AG04450 (cell line): ENCODE data around the gene FYCO1. TPM values are rescaled to one million over a fixed set of nuclear protein-coding genes. Genes with fewer than 3 reads are reported as not detected.

Experiments used
- CTCF ChIA-PET: fragments of 300-600, 350-600 bp; formaldehyde crosslinking; extraction: SDS; loops from one replicate; lab custom pipeline; 2022; ENCODE audit warnings: antibody characterized with exemption, inconsistent platforms; lab: Charles Lee
- POLR2A ChIA-PET: fragments of 350-600 bp; formaldehyde crosslinking; extraction: SDS; loops from one replicate; lab custom pipeline; 2021; ENCODE audit warnings: antibody characterized with exemption, inconsistent platforms; lab: Yijun Ruan, JAX
- DNase-seq: peaks from one replicate; pipeline ENCODE4 v3.0.0-alpha.2; 2011; ENCODE audit warnings: low read depth, low spot score
- H3K27ac ChIP-seq: one replicate; pipeline ENCODE4 v1.5.1; 2012; ENCODE audit warnings: low read depth, low read length, control low read depth
- H3K27me3 ChIP-seq: one replicate; pipeline ENCODE4 v1.6.0; 2012; ENCODE audit warnings: low read length; ENCODE audit not compliant: control insufficient read depth, insufficient read depth
- H3K4me3 ChIP-seq: 2 replicates; pipeline ENCODE4 v1.5.1; 2011; ENCODE audit warnings: mild to moderate bottlenecking, low read depth, low read length, control low read depth
- H3K9me3 ChIP-seq: 2 replicates; pipeline ENCODE4 v1.5.1; 2012; ENCODE audit warnings: low read length; ENCODE audit not compliant: control insufficient read depth, insufficient read depth
- polyA plus RNA-seq: library from polyadenylated mRNA; depleted of rRNA; stranded (reverse); fragments of >200 nt; gene quantifications from 2 replicates; pipeline ENCODE4 v1.2.3, GENCODE V29; 2011
- TF ChIP-seq, protein P1 (sequence below): IDR thresholded peaks from 2 replicates; pipeline ENCODE4 v1.5.1; 2011; ENCODE audit warnings: low read depth, low read length, control low read depth, inconsistent platforms

FYCO1 gene
- polyA plus RNA-seq, 1 experiment: 14.3 TPM

DNA sequence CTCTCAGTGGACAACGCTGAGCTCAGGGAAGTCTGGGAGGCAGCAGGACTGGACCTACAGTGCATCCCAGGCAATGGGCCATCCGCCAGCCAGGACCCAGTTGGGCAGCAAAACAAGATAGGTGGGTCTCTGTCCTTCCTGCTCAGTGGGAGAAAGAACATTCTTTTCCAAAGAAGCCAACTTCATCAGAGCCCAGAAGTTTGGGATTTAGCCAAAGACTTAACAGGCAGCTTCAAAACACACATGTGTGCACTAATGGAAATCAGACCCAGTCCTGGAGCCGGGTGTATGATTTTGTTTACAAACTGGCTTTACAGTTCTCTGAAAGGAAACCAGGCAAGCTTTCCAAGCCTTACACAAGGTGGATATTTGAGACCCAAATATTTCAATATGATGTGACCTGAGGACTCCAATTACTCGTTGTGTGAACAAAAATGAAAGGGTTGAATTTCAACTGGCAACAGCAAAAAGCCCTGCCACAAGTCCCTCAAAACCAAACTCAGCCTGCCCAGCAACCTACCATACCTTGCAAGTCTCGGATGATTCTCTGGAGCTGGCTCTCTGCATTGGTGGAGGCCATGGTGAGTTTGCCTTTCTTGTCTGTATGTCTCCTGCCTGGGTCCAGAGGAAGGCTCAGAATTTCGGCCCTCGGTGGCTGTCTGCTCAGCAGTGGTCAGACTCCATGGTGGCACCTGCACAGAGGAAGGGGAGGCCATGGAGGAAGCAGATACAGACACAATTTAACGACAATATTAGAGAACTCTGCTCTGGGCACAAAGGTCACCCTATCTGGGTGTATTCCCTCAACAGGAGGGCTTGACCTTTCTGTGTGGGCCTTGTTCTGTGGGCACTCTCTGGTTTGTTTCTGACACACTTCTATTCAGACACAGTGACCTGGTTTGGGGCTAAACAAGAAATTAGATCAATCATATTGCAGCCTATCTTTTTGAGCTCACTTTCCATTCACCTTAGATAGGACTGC is 11.0 kb downstream of the FYCO1 start:
- CTCF ChIA-PET: interaction anchor here (1.1 to 1.6 kb wide), 3 partner anchors 9 to 95 kb away, joined by 4 to 5 read pairs (median 4); no protein-coding TSS in a partner anchor
- peak; percentile 73 for DNase-seq
- POLR2A ChIA-PET: interaction anchor here (1.3 kb wide), 1 partner anchor 12 kb away, joined by 5 read pairs; no protein-coding TSS in a partner anchor

DNA sequence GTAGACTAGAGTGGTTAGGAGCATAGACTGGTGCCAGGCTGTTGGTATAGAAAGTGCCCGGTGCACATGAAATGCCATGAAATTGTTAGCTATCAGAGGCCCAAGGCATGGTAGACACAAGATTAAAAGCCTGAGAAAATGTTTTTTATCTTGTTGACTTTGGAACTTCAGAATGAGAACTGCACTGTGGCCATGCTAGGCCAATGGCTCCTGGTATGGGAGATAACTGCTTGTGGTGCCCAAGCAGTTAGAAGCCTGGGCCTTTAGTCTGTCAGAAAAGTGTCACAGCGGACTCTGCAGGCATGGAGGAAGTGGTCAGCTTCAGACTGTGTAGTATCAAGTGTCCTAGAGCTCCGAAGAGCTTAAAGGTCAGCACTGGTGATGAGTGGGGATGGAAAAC is 11.9 kb downstream of the FYCO1 start:
- ChIA-PET POLR2A (interaction anchor here (1.3 kb wide), 1 partner anchor 11 kb away, joined by 5 read pairs; no protein-coding TSS in a partner anchor), CTCF (interaction anchor here (1.3 to 1.6 kb wide), 2 partner anchors 10 to 95 kb away, joined by 4 to 5 read pairs; no protein-coding TSS in a partner anchor)
- Histone ChIP-seq H3K9me3 (no peaks in the 10 kb centered on the region), H3K27me3 (no peaks in the 10 kb centered on the region), H3K4me3 (no peak overlapping the region), H3K27ac (no peak overlapping the region)
- TF ChIP-seq, protein P1, sequence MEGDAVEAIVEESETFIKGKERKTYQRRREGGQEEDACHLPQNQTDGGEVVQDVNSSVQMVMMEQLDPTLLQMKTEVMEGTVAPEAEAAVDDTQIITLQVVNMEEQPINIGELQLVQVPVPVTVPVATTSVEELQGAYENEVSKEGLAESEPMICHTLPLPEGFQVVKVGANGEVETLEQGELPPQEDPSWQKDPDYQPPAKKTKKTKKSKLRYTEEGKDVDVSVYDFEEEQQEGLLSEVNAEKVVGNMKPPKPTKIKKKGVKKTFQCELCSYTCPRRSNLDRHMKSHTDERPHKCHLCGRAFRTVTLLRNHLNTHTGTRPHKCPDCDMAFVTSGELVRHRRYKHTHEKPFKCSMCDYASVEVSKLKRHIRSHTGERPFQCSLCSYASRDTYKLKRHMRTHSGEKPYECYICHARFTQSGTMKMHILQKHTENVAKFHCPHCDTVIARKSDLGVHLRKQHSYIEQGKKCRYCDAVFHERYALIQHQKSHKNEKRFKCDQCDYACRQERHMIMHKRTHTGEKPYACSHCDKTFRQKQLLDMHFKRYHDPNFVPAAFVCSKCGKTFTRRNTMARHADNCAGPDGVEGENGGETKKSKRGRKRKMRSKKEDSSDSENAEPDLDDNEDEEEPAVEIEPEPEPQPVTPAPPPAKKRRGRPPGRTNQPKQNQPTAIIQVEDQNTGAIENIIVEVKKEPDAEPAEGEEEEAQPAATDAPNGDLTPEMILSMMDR: no peak
- DNase-seq: no peak

More for the DNA sequence above, 11.0 kb downstream of the FYCO1 start:
- Histone ChIP-seq H3K9me3 (no peaks in the 10 kb centered on the region), H3K4me3 (no peak overlapping the region; the same call in 1 of the 2 replicates), H3K27ac (peak overlapping the region; percentile 92), H3K27me3 (no peaks in the 10 kb centered on the region)
- TF ChIP-seq, protein P1: no peak

GRCh38 chr3:45981346-45982074 is 14.1 kb downstream of the FYCO1 start:
- no peak for DNase-seq
- no peak overlapping the region for H3K4me3 ChIP-seq
- H3K9me3 ChIP-seq: no peaks in the 10 kb centered on the region
- no peak overlapping the region for H3K27ac ChIP-seq
- ChIA-PET CTCF (interaction anchor here (1.6 to 2.4 kb wide), 2 partner anchors 43 to 98 kb away, joined by 7 to 8 read pairs; no protein-coding TSS in a partner anchor), POLR2A (interaction anchor here (1.0 kb wide), 1 partner anchor 9 kb away, joined by 6 read pairs; no protein-coding TSS in a partner anchor)
- TF ChIP-seq, protein P1: no peak
- H3K27me3 ChIP-seq: no peaks in the 10 kb centered on the region

- Histone ChIP-seq H3K27ac (no peak overlapping the region), H3K9me3 (no peaks in the 10 kb centered on the region), H3K27me3 (no peaks in the 10 kb centered on the region), H3K4me3 (no peak overlapping the region)
- CTCF ChIA-PET: interaction anchor here (2.4 kb wide), 1 partner anchor 98 kb away, joined by 8 read pairs; no protein-coding TSS in a partner anchor
- POLR2A ChIA-PET: interaction anchor here (1.0 kb wide), 1 partner anchor 8 kb away, joined by 6 read pairs; no protein-coding TSS in a partner anchor
- TF ChIP-seq, protein P1: no peak
- DNase-seq: no peak
Measured at GRCh38 chr3:45980819-45981218, 14.8 kb downstream of the FYCO1 start.
